ENCODE measurements around the gene PTPMT1.
"Not testable (repeated sequence)": the region's sequence is repeated elsewhere in the genome, so short reads cannot be mapped to it uniquely, and the experiment has no call there.

Gene PTPMT1

GRCh38 chr11:47550288-47551047, 14.9 kb upstream of the PTPMT1 start:
- DNase-seq, result no peak

DNA sequence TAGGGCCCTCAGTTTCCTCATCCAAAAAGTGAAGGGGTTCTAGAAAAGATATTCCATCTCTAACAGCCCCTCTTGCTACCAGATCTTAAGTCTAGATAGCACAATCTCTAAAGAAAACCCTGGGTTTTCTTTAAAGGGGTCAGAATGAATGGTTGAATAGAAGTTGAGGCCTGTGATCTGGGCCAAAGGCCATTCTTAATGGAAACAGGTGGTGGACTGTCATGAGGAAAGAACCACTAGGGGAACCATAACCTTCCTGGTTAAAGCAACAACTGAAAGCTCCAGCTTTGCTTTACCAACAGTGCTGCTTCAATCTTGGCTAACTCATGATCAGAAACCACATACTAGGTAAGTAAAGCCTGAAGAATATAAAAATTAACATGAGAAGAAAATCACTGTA, 14.3 kb upstream of the PTPMT1 start:
- DNase-seq, result no peak

DNA sequence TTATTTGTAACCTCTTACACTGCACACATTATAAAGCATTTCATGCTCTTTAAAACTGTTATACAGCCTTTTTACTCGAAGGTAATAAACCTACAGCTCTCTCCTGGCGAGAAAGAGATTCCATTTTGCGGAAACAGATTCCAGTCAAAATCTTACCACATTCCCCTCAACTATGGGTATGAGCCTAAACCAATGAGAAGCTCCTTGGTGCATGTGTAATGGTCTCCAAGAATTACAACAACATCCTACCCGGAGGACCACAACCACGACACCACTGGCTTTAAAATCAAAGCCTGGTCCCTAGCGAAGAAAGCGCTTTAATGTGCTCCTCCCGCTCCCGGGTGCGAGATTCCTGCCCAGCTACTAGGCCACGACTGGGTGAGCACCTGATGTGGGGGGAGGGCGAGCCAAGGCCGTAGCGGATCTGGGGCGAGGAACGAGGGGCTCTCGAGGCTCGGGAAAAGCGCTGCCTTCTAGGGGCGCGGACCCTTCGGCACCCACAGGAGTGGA, 13.3 kb upstream of the PTPMT1 start:
- no peak for DNase-seq

- DNase-seq, result peak; percentile 69
Measured at GRCh38 chr11:47552566-47553405, 12.6 kb upstream of the PTPMT1 start, which contains the start of gene CELF1. TSS of gene CELF1 (minus strand) at chr11:47553132. CDS start at chr11:47499523, 53,609 bp downstream.

DNA sequence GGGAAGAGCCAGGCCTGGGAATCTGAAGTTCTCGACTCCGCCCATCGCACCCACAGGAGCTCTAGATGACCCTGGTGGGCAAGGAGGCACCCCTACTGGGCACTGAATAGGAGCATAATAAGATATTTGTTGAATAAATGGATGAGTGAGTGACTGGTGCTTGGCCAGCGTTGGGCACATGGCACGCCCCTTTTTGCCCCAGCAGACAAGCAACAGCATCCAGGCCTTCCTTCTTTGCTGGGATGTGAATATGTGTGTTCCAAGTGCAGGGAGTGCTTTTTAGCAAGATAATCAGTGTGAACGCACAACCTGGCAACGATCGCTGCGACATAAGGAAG, 12.0 kb upstream of the PTPMT1 start:
- DNase-seq, result no peak

GRCh38 chr11:47557004-47557403, 8.4 kb upstream of the PTPMT1 start:
- DNase-seq, result not testable (repeated sequence)

GRCh38 chr11:47558695-47559094, 6.7 kb upstream of the PTPMT1 start:
- DNase-seq, result no peak

DNA sequence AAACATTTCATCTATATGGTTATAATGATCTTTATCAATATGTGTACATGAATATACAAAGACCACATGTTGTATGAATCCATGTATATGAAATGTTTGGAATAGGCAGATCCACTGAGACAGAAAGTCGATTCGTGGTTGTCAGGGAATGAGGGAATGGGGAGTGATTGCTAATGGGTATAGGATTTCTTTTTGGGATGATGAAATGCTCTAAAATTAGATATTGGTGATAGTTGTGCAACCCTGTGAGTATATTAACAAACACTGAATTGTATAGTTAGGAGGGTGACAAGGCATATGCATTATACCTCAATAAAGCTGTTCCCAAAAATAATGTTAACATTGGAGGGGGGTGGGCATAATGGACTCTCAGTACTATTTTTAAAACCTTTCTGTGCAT, 5.0 kb upstream of the PTPMT1 start:
- no peak for DNase-seq

GRCh38 chr11:47562393-47562792, 3.0 kb upstream of the PTPMT1 start:
- not testable (repeated sequence) for DNase-seq

DNA sequence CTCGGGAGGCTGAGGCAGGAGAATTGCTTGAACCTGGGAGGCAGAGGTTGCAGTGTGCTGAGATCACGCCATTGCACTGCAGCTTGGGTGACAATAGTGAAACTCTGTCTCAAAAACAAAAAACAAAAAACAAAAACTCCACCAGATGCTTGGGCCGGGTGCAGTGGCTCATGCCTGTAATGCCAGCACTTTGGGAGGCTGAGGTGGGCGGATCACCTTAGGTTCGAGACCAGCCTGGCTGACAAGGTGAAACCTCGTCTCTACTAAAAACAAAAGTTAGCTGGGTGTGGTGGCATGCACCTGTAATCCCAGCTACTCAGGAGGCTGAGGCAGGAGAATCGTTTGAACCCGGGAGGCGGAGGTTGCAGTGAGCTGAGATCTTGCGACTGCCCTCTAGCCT, 1.0 kb upstream of the PTPMT1 start:
- not testable (repeated sequence) for DNase-seq

DNA sequence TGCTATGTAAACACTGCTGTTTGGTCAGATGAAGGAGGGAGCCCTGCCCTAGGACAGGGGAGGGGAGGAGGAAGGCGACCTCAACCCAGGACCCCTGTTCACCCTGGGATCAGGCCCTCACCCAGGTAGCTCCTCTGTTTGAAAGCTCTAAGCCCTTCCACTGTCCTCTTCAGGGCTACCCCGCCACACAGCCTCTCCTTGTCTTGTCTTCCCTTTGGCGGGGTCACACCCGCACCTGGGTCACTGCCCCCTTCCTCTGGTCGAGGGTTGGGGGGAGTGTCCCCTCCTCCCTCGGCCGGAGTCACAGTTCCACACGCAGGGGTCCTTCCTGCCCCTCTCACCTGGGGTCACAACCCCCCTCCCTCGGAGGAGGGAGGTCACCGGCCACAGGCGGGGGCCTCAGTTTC, 463 bp upstream of the PTPMT1 start:
- no peak for DNase-seq

GRCh38 chr11:47566149-47566698, 825 bp downstream of the PTPMT1 start:
- DNase-seq, result no peak

DNA sequence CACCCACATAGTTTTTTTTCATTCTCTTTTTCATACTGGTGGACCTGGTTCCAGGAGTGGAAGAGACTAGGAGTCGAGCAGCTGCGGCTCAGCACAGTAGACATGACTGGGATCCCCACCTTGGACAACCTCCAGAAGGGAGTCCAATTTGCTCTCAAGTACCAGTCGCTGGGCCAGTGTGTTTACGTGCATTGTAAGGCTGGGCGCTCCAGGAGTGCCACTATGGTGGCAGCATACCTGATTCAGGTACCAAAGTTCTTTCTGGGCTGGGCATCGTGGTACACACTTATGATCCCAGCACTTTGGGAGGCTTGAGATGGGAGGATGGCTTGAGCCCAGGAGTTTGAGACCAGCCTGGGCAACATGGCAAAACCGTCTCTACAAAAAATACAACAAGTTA, 4.2 kb downstream of the PTPMT1 start:
- DNase-seq, result no peak

DNA sequence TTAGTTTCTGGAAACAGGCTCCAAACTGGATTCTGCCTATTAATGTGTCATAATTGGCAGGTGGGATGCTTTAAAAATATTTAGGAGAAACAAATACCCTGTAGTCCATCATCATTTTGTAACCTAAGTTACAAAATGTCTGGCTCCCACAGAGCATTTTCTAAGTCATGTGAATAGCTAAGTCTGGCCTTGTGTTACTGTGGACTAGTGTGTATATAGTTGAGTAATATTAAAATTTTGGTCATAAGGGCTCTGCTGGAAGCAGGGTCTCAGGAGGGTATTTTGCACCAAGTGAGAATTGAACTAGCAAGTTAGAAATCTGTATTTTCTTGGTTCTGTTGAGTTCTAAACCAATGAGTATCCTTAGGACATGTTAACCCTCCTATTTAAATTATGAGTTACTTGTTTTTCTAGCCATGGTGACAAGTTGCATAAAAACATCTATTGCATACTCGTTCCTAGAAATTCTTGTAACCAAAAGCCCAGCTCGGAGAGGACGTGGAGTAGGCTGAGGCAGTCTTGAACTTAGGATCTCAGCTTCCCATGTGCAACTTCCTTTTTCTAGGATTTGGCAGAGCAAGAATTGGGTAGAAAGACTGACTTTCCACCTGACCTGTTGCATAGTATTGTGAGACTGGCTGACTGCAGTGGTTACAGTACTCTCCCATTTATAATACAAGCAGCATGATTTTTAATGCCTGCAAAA, 5.4 kb downstream of the PTPMT1 start:
- no peak for DNase-seq

- no peak for DNase-seq
Measured at GRCh38 chr11:47571357-47571729, 5.9 kb downstream of the PTPMT1 start.

GRCh38 chr11:47571895-47572294, 6.5 kb downstream of the PTPMT1 start:
- no peak for DNase-seq

- no peak for DNase-seq
Measured at GRCh38 chr11:47572715-47573255, 7.4 kb downstream of the PTPMT1 start.

DNA sequence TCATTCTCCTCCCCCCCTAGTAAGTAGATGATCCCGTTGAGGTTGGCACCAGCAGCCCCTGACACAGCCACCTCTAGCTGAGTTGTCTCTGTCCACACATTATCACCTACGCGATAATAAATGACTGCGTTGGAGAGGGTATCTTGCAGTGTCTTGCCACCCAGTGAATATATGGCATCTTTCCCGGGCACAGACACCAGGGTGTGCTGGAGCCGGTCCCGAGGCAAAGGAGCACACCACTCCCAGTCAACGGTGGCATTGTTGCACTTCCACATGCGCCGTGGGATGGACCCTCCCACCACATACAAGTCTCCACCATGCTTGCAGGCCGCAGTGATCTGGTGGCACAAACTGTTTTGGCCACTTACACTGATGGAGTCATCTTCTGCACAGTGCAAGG, 7.9 kb downstream of the PTPMT1 start:
- no peak for DNase-seq

DNA sequence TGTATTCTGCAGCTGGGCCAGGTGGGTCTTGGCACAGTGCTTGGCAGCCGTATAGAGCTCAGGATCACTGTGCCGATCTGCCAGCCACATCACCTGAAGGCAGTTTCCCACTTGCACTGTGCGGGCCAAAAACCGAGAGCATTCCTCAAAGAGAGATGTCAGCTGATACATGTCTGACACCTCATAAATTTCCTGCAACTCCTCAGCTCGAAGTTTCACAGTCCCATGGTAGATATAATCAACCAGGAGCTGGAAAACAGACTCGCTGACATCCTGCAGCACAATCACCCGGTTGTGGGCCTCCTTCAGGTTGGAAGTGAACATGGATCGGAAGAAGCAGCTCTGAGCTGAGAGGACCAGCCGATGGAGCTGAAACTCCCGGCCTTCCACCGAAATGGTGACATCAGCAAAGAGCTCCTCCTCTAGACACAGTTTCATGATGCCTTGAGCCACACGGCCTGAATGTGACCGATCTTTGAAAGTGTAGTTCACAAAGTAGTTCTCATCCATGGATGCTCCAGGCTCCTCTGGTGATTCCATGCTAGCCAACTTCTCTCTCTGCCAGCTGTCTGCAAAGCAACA, 12.2 kb downstream of the PTPMT1 start:
- no peak for DNase-seq

DNA sequence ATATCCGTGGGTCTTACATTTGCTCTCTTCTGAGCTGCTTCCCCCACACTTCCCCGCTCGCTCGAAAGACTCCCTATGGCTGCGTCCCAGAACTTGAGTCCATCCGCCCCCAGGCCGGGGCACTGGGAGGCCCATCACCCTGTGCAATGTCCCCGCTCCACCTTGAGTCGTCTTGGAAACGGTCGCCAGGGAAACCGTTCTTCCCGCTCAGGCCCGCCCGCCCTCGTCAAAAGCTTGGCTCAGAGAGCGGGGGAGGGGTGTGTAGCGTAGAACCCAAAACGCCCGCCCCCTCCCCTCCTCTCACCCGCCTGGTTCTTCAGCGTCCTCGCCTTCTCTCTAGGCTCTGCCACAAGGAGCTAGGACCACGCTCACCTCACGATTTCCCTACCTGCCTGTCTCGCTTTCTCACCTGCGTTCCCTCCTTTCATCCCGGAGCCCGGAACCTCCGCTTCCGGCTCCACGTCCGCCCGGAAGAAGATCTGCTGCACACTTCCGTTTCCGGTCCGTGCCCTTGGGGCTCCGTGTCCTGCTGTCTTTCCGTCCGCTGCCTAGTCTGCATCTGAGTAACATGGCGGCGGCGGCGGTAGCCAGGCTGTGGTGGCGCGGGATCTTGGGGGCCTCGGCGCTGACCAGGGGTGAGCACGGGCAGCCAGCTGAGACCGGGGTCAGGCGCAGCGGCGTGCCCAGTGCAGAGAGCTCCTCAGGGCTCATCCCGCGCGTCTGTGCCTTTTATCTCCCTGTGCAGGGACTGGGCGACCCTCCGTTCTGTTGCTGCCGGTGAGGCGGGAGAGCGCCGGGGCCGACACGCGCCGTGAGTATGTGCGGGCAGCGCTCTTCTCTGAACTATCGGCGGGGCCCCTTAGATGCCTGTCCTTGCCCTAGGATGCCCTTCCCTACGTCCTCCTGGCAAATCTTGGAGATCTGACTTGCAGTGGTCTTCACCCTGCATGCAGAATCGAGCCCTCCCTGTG, 13.4 kb downstream of the PTPMT1 start, which contains the start of the genes KBTBD4 and NDUFS3:
Gene KBTBD4, minus strand, starts transcription at position 447 of the 971 bp plus-strand sequence. Its CDS starts 19 bp downstream, at position 428.
Gene NDUFS3, plus strand, starts transcription at position 551 of the 971 bp plus-strand sequence. Its CDS starts 18 bp downstream, at position 569.
- DNase-seq, result peak; percentile 76

GRCh38 chr11:47583844-47584243, 18.4 kb downstream of the PTPMT1 start:
- no peak for DNase-seq

All from NCI-H2081 treated with DMSO at 0.1 percent for 48 hours (cell line).